Right renal pelvis (tissue), 4 donors: Measurements from ENCODE around the gene SPARC. TPM values are rescaled to one million over a fixed set of nuclear protein-coding genes. Genes with fewer than 3 reads are reported as not detected.
"Not testable (repeated sequence)": the region's sequence is repeated elsewhere in the genome, so short reads cannot be mapped to it uniquely, and the experiment has no call there.

ENCODE experiments used
- DNase-seq, 4 donors: peaks; one replicate each; pipeline ENCODE4 v3.0.0-alpha.2; 2013; ENCODE audit warnings: low read depth in 4 of 4, low spot score in 3 of 4, missing footprints in 1 of 4
- polyA plus RNA-seq, 4 donors: library from polyadenylated mRNA; unstranded; fragments of 120-200 nt; gene quantifications; one replicate each; pipeline ENCODE4 v1.2.1, GENCODE V29; 2013; ENCODE audit not compliant: insufficient read length in 4 of 4

Gene SPARC
- polyA plus RNA-seq, 4 donors: 2,571 to 2,937 (median 2,655) TPM

GRCh38 chr5:151680944-151681427, 5.7 kb downstream of the SPARC start:
- no peak for DNase-seq

GRCh38 chr5:151680156-151680505, 6.6 kb downstream of the SPARC start:
- not testable (repeated sequence) for DNase-seq

GRCh38 chr5:151679421-151680155, 7.1 kb downstream of the SPARC start:
- no peak for DNase-seq

GRCh38 chr5:151678713-151679112, 8.0 kb downstream of the SPARC start:
- no peak for DNase-seq

GRCh38 chr5:151677776-151678545, 8.8 kb downstream of the SPARC start:
- no peak for DNase-seq

GRCh38 chr5:151676719-151677118, 10.0 kb downstream of the SPARC start:
- no peak for DNase-seq

- no peak for DNase-seq
Observed at GRCh38 chr5:151676314-151676712, 10.4 kb downstream of the SPARC start.

- DNase-seq: no peak
Observed at GRCh38 chr5:151675611-151676313, 11.0 kb downstream of the SPARC start.

- no peak for DNase-seq
Observed at GRCh38 chr5:151674626-151675610, 11.8 kb downstream of the SPARC start.

GRCh38 chr5:151673421-151673820, 13.3 kb downstream of the SPARC start:
- no peak for DNase-seq

- DNase-seq: no peak
Observed at GRCh38 chr5:151672516-151672915, 14.2 kb downstream of the SPARC start.

GRCh38 chr5:151671950-151672349, 14.8 kb downstream of the SPARC start:
- no peak for DNase-seq

- DNase-seq: no peak
Observed at GRCh38 chr5:151670953-151671636, 15.6 kb downstream of the SPARC start.

GRCh38 chr5:151670083-151670686, 16.5 kb downstream of the SPARC start:
- no peak for DNase-seq

GRCh38 chr5:151667083-151667482, 19.6 kb downstream of the SPARC start:
- DNase-seq: no peak

- DNase-seq: no peak
Observed at GRCh38 chr5:151665613-151666012, 21.1 kb downstream of the SPARC start.

- DNase-seq: no peak
Observed at GRCh38 chr5:151664694-151665585, 21.8 kb downstream of the SPARC start.

GRCh38 chr5:151663617-151664293, 23.0 kb downstream of the SPARC start:
- no peak for DNase-seq
